H1 (cell line): Measurements from ENCODE around the gene C2orf92. TPM values are rescaled to one million over a fixed set of nuclear protein-coding genes. Genes with fewer than 3 reads are reported as not detected.

Experiments
- CTCF ChIA-PET: fragments of 300-600 bp; sonication (Branson Sonifier 250); formaldehyde crosslinking; loops from one replicate; lab custom pipeline; 2021; ENCODE audit not compliant: partially characterized antibody; lab: Charles Lee
- POLR2A ChIA-PET: fragments of 300-600 bp; sonication (Branson Sonifier 250); formaldehyde crosslinking; loops from one replicate; lab custom pipeline; 2021; ENCODE audit warnings: inconsistent platforms; ENCODE audit not compliant: partially characterized antibody; lab: Charles Lee
- DNase-seq, 2 experiments: peaks; one replicate each; pipeline versions ENCODE4 v3.0.0 to v3.0.0-alpha.2; 2010 to 2022; ENCODE audit warnings: low spot score in 2 of 2, low read depth in 1 of 2, mixed read lengths in 1 of 2
- FAIRE-seq: peaks from 2 replicates; lab custom pipeline; 2011; peaks lifted over from hg19 to GRCh38; lab: Jason Lieb, UNC
- H2AFZ ChIP-seq: 2 replicates; pipeline ENCODE4 v1.8.1; 2012; ENCODE audit warnings: low read length, inconsistent platforms
- H2AK5ac ChIP-seq: 2 replicates; pipeline ENCODE4 v1.6.1; 2013; ENCODE audit warnings: low read depth, low read length
- H2BK120ac ChIP-seq: replicated peaks from 2 replicates; pipeline ENCODE3; 2013; ENCODE audit warnings: low read depth, low read length, inconsistent platforms
- H2BK12ac ChIP-seq: 2 replicates; pipeline ENCODE4 v1.6.1; 2013; ENCODE audit warnings: low read depth, low read length
- H2BK15ac ChIP-seq: 2 replicates; pipeline ENCODE4 v1.6.1; 2013; ENCODE audit warnings: low read length
- H2BK20ac ChIP-seq: 2 replicates; pipeline ENCODE4 v1.6.1; 2013; ENCODE audit warnings: low read length
- H2BK5ac ChIP-seq: 2 replicates; pipeline ENCODE4 v1.6.1; 2013; ENCODE audit warnings: low read depth, low read length
- H3K14ac ChIP-seq: 2 replicates; pipeline ENCODE4 v1.6.1; 2013; ENCODE audit warnings: inconsistent platforms; ENCODE audit not compliant: insufficient read length
- H3K18ac ChIP-seq: 2 replicates; pipeline ENCODE4 v1.6.1; 2013; ENCODE audit warnings: low read length; ENCODE audit errors: extremely low read depth
- H3K23ac ChIP-seq: 2 replicates; pipeline ENCODE4 v1.6.1; 2013; ENCODE audit warnings: inconsistent platforms; ENCODE audit not compliant: insufficient read length
- H3K23me2 ChIP-seq: 2 replicates; pipeline ENCODE4 v1.6.1; 2013; ENCODE audit warnings: low read depth, low read length
- H3K27ac ChIP-seq: 2 replicates; pipeline ENCODE4 v1.6.1; 2011; ENCODE audit warnings: low read depth, low read length, inconsistent platforms
- H3K27me3 ChIP-seq, 4 experiments: replicated peaks in 1 of 4; 1 replicate in 1 of 4; 2 replicates in 3 of 4; pipeline versions ENCODE4 v1.6.1 to v1.8.1; 2011 to 2013; ENCODE audit warnings: low read length in 3 of 4, mild to moderate bottlenecking in 3 of 4, inconsistent platforms in 2 of 4, mixed read lengths in 2 of 4, moderate library complexity in 1 of 4; ENCODE audit not compliant: control insufficient read depth in 3 of 4, insufficient read depth in 3 of 4; ENCODE audit errors: extremely low read depth in 1 of 4
- H3K36me3 ChIP-seq, 4 experiments: 2 replicates each; pipeline versions ENCODE4 v1.6.1 to v1.8.1; 2011 to 2013; ENCODE audit warnings: mild to moderate bottlenecking in 4 of 4, low read length in 3 of 4, moderate library complexity in 2 of 4, control low read depth in 1 of 4, inconsistent platforms in 1 of 4; ENCODE audit not compliant: insufficient read depth in 4 of 4, control insufficient read depth in 2 of 4
- H3K4ac ChIP-seq: replicated peaks from 2 replicates; pipeline ENCODE3; 2013; ENCODE audit warnings: low read length, low read depth, mixed read lengths, inconsistent platforms; ENCODE audit not compliant: insufficient read length
- H3K4me1 ChIP-seq, 4 experiments: replicated peaks in 1 of 4; 1 replicate in 1 of 4; 2 replicates in 3 of 4; pipeline versions ENCODE4 v1.6.1 to v1.8.1; 2011 to 2013; ENCODE audit warnings: low read length in 3 of 4, inconsistent platforms in 2 of 4, mixed read lengths in 1 of 4; ENCODE audit not compliant: insufficient read depth in 4 of 4, control insufficient read depth in 3 of 4
- H3K4me2 ChIP-seq, 2 experiments: 2 replicates each; pipeline versions ENCODE4 v1.6.1 to v1.8.1; 2011 to 2013; ENCODE audit warnings: low read depth in 2 of 2, low read length in 2 of 2, control low read depth in 1 of 2, inconsistent platforms in 1 of 2, mild to moderate bottlenecking in 1 of 2; ENCODE audit not compliant: insufficient read depth in 1 of 2
- H3K4me3 ChIP-seq, 4 experiments: fragments of 200-600, 300-600 bp in 1 of 4; sonication (generic), shearing (Covaris generic), sonication (Bioruptor Twin) in 1 of 4; 2 replicates each; pipeline versions ENCODE4 v1.5.1 to v1.8.1; 2011 to 2016; ENCODE audit warnings: low read length in 4 of 4, low read depth in 3 of 4, control low read depth in 2 of 4, inconsistent platforms in 2 of 4, mild to moderate bottlenecking in 2 of 4, mixed read lengths in 1 of 4, moderate library complexity in 1 of 4; ENCODE audit not compliant: insufficient read depth in 2 of 4; ENCODE audit errors: extremely low read depth in 1 of 4
- H3K56ac ChIP-seq: replicated peaks from 2 replicates; pipeline ENCODE3; 2013; ENCODE audit warnings: low read depth, mild to moderate bottlenecking, mixed read lengths, low read length, inconsistent platforms; ENCODE audit not compliant: insufficient read length
- H3K79me1 ChIP-seq: 2 replicates; pipeline ENCODE4 v1.6.1; 2013; ENCODE audit warnings: low read depth, low read length, control low read depth
- H3K79me2 ChIP-seq, 2 experiments: 2 replicates each; pipeline versions ENCODE4 v1.6.1 to v1.8.1; 2012 to 2013; ENCODE audit warnings: low read length in 2 of 2, mild to moderate bottlenecking in 2 of 2, inconsistent platforms in 1 of 2; ENCODE audit not compliant: insufficient read depth in 2 of 2, control insufficient read depth in 1 of 2
- H3K9ac ChIP-seq, 4 experiments: replicated peaks in 1 of 4; 1 replicate in 1 of 4; 2 replicates in 3 of 4; pipeline versions ENCODE4 v1.6.1 to v1.8.1; 2011 to 2013; ENCODE audit warnings: low read depth in 3 of 4, low read length in 3 of 4, control low read depth in 2 of 4, mild to moderate bottlenecking in 2 of 4, moderate library complexity in 2 of 4, inconsistent platforms in 1 of 4; ENCODE audit errors: extremely low read depth in 1 of 4
- H3K9me3 ChIP-seq, 2 experiments: 2 replicates each; pipeline versions ENCODE4 v1.6.1 to v1.8.1; 2012 to 2013; ENCODE audit warnings: mild to moderate bottlenecking in 2 of 2, moderate library complexity in 2 of 2, control low read depth in 1 of 2, inconsistent platforms in 1 of 2, low read depth in 1 of 2, low read length in 1 of 2, mixed read lengths in 1 of 2; ENCODE audit not compliant: insufficient read depth in 2 of 2
- H4K20me1 ChIP-seq, 2 experiments: replicated peaks in 1 of 2; 2 replicates each; pipeline versions ENCODE3 to v1.8.1; 2011 to 2013; ENCODE audit warnings: inconsistent platforms in 2 of 2, low read length in 2 of 2, mild to moderate bottlenecking in 1 of 2; ENCODE audit not compliant: insufficient read depth in 2 of 2, control insufficient read depth in 1 of 2
- H4K5ac ChIP-seq: 2 replicates; pipeline ENCODE4 v1.6.1; 2013; ENCODE audit warnings: low read length, low read depth, mixed read lengths, inconsistent platforms; ENCODE audit not compliant: insufficient read length
- H4K8ac ChIP-seq: 2 replicates; pipeline ENCODE4 v1.8.0; 2013; ENCODE audit warnings: mild to moderate bottlenecking, moderate library complexity, low read length, inconsistent platforms; ENCODE audit not compliant: insufficient read depth; ENCODE audit errors: extremely low read depth
- H4K91ac ChIP-seq: replicated peaks from 2 replicates; pipeline ENCODE3; 2013; ENCODE audit warnings: low read length, mixed read lengths, inconsistent platforms; ENCODE audit not compliant: insufficient read length
- EGR1 ChIP-seq: IDR thresholded peaks from 2 replicates; pipeline ENCODE4 v1.6.1; 2011; ENCODE audit warnings: low read depth, low read length, borderline replicate concordance
- JUND ChIP-seq: IDR thresholded peaks from 2 replicates; pipeline ENCODE4 v1.6.1; 2011; ENCODE audit warnings: mild to moderate bottlenecking, improper control_type of control experiment, low read length
- MAFK ChIP-seq: IDR thresholded peaks from 2 replicates; pipeline ENCODE4 v1.6.1; 2012; ENCODE audit warnings: low read depth, mild to moderate bottlenecking, improper control_type of control experiment, low read length
- WGBS, 2 experiments: shearing (Covaris generic) in 1 of 2; methylation state at CpG; one replicate each; pipeline versions ENCODE4 v1.1.6 to v1.1.7; 2013 to 2015; ENCODE audit warnings: low lambda C conversion rate in 2 of 2, mixed read lengths in 2 of 2, inconsistent platforms in 1 of 2, low coverage in 1 of 2, missing lambda C conversion rate in 1 of 2; ENCODE audit not compliant: insufficient replicate concordance in 2 of 2, insufficient coverage in 1 of 2, insufficient read length in 1 of 2; ENCODE audit errors: extremely low coverage in 1 of 2, missing lambda C conversion rate in 1 of 2; 5-methylcytosine and 5-hydroxymethylcytosine counted together
- polyA plus RNA-seq, 7 experiments: library from polyadenylated mRNA; depleted of rRNA in 3 of 7; stranded (reverse) in 5 of 7; unstranded in 2 of 7; fragments of >200 nt in 5 of 7; fragments of 200-250 nt in 2 of 7; gene quantifications; 1 replicate in 5 of 7; 2 replicates in 1 of 7; 4 replicates in 1 of 7; pipeline versions ENCODE4 v1.2.1 to v1.2.3, GENCODE V29; 2011 to 2013; ENCODE audit warnings: missing spikeins in 2 of 7, mixed read lengths in 2 of 7
- total RNA-seq: library from RNA; stranded (reverse); fragmentation: NEBNext Ultra II Directional; extraction: Animal tissue kit (Norgen Biotek cat#: 25700); gene quantifications from 2 replicates; pipeline ENCODE4 v1.2.1, GENCODE V29; 2021

The C2orf92 gene
- total and polyA plus RNA-seq, 2 of the 8 experiments (the other 6 are each of a cell fraction or from before 2014, with no cell fraction given) = 2.3 to 3.7 TPM

GRCh38 chr2:97739893-97740245 lies 70.4 kb downstream of the C2orf92 start:
- H3K4me2 ChIP-seq = no peak overlapping the region
- H4K8ac ChIP-seq = no peak overlapping the region
- no peak overlapping the region for H3K4me3 ChIP-seq
- no peak overlapping the region for H2BK20ac ChIP-seq
- H3K18ac ChIP-seq = no peak overlapping the region
- no peak overlapping the region for H4K91ac ChIP-seq
- no peak overlapping the region for H3K4ac ChIP-seq
- H4K5ac ChIP-seq = no peak overlapping the region
- H2AK5ac ChIP-seq = no peak overlapping the region
- FAIRE-seq = no peak
- CTCF ChIA-PET = interaction anchor here (0.6 to 10.1 kb wide), 20 partner anchors 9 to 640 kb away, joined by 3 to 149 read pairs (median 9); partner anchors contain the start of gene ZAP70
- H3K14ac ChIP-seq = no peak overlapping the region
- H3K4me1 ChIP-seq = peaks cover 0 to 2% (median 0%) of the 10 kb centered on the region in 4 experiments; a peak in 1 of 7 replicates
- H3K27me3 ChIP-seq = no peaks in the 10 kb centered on the region
- no peak overlapping the region for H3K56ac ChIP-seq
- H3K23me2 ChIP-seq = no peaks in the 10 kb centered on the region
- H2BK12ac ChIP-seq = no peak overlapping the region
- no peak overlapping the region for H2BK15ac ChIP-seq
- H3K79me2 ChIP-seq = no peaks in the 10 kb centered on the region
- no peak for DNase-seq
- no peaks in the 10 kb centered on the region for H3K36me3 ChIP-seq
- no peak overlapping the region for H3K27ac ChIP-seq
- no peaks in the 10 kb centered on the region for H3K9me3 ChIP-seq
- no peaks in the 10 kb centered on the region for H3K79me1 ChIP-seq
- no peak overlapping the region for H2BK120ac ChIP-seq
- TF ChIP-seq JUND (no peak), MAFK (no peak), EGR1 (no peak)
- no peak overlapping the region for H3K23ac ChIP-seq
- no peak overlapping the region for H2AFZ ChIP-seq
- no peak overlapping the region for H3K9ac ChIP-seq
- H4K20me1 ChIP-seq = no peaks in the 10 kb centered on the region
- H2BK5ac ChIP-seq = no peak overlapping the region
- 91% methylated on average over 5 of the region's 5 CpGs; no CpG with 5 or more reads in 1 of the 2 experiments for WGBS, 2 experiments
- POLR2A ChIA-PET = interaction anchor here (0.9 to 1.1 kb wide), 2 partner anchors 32 to 75 kb away, joined by 3 to 4 read pairs; partner anchors contain the start of gene ACTR1B
